Activated CD4-positive, alpha-beta T cell treated with anti-CD3 and anti-CD28 coated beads for 4 hours (primary cell): ENCODE data around the gene CEP78.
"Not testable (repeated sequence)": the region's sequence is repeated elsewhere in the genome, so short reads cannot be mapped to it uniquely, and the experiment has no call there.

Experiments
- DNase-seq, 2 donors: peaks; one replicate each; pipeline ENCODE4 v3.0.0-alpha.2; 2020

Gene CEP78

DNA sequence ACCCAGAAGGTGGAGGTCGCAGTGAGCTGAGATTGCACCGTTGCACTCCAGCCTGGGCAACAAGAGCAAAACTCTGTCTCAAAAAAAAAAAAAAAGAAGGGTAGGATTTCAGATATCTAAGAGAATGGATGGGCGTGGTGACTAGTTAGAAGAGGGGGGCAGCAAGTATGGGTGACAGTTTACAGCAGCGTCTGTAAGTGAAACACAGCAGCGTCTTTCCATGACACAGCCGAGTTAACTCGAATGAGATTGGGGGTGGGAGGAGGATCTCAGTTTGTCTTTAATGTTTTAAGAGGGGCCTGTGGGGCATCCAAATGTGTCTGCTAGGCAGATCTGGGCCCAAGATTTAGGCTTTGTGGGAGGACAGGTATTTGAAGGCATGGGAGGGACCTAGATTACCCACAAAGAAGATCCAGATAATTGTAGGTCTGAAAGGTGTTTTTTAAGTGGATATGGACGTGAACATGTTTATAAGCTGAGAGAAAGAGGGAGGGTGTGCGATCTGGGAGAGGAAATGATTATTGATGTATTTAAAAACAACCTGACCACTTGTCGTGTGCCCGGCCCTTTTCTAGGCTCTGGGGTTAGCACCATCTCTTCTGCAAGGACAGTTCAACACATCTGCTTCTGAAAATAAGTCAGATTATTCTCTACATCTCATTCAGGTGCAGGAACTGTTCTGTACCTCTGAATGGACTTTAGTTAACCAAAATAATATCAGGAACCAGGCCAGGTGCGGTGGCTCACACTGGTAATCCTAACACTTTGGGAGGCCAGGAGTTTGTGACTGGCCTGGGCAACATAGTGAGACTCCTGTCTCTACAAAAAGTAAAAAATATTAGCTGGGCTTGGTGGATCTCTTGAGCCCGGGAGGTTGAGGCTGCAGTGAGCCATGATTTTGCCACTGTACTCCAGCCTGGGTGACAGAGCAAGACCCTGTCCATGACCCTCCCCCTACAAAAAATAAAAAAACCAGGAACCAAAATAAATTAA is 2.5 kb downstream of the CEP78 start:
- no peak for DNase-seq

DNA sequence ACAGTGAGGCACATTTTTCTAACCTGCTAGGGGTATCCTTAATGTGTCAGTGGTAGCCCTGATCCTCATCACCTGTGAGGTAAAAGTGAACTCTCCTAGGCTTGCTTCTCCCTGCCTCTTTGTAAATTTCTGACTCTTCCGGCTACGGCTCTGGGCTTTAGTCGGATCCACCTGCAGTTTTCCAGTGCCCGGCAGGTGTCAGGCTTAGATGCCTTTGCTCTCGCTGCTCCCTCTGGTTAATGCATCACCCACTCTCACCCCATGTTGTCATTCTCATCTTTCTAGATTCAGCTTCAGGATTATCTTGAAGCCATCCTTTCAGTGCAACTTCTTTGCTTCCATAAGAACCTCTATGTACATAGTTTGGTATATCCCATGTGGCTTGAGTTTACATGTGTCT is 3.6 kb downstream of the CEP78 start:
- DNase-seq = no peak

DNA sequence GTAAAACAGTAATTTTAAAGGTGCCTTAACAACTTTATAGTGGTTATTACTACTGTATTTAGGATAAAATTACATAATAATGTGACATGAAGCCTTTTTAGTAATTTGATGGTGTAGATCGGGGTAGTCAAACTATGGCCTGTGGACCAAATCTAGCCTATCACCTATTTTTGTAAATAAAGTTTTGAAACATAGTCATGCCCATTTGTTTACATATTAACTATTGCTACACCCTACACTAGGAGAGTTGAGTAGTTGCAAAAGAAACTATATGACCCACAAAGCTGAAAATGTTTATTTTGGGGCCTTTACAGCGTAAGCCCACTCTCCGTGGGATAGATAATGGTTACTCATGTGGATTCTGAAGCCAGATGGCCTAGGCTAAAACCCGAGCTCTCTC is 6.2 kb downstream of the CEP78 start:
- no peak for DNase-seq

DNA sequence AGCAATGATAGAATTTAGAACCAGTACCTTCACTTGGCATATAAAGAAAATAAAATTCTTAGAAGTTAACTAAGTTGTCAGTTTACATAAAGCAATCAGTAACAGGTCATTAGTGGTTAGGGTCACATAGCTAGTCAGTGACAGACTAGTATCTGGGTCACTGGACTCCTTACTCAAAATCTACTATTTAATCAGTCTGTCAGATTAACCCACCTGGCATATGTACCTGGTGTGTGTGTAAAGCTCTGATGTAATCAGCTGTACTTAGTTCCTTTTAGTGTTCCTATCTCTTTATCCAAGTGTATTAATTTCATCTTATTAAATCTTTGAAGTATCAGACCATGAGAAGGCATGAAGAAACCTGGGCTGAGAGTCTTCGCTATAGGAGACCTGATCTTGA is 7.3 kb downstream of the CEP78 start:
- no peak for DNase-seq

DNA sequence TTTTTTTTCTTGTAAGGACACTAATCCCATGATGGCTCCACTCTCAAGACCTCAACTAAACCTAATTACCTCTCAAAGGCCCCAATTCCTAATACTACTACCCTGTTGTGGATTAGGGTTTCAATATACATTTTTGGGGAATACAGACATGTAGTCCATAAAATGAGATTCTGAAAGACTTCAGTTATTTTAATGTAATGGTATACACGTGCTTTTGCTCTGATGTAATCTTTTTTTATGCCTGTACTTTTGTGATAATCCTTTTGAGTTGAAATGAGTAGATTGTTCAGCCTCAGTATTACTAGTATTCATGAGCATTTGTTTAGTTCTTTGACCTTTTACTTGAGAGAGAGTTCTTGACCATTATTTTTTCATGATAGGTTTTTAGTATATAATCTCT is 9.5 kb downstream of the CEP78 start:
- DNase-seq = no peak

DNA sequence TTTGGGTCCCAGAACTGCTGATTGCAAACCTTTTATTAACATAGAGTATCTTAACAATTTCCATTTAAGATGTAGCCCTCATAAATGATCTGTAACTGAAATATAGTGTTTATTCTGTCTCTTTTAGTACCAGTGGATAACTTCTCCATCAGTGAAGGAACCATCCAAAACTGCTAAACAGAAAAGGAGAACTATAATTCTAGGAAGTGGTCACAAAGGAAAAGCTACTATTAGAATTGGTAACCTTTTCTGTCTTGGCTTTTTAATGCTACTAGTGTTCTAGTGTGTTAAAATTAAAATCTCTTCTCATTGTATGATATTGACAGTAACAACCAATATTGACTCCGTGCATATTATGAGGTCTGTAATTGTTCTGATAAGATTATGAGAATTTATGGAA is 12.8 kb downstream of the CEP78 start:
- no peak for DNase-seq

DNA sequence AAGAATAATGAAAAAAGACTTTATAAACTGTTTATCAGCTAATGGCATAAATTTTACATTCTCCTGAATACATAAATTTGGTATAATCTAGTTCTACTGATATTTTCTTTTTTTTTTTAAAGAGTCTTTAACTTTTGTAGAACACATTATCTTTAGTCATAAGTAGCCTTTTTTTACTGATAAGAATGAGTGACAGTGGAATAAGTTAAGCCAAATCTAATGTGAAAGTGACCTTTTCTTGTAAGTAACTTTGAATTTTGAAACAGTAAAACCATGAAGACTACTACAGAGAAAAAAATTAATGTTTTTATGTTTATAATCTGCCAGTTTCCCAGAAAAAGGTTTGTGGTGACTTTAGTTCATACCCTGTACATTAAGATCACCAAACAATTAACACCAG is 13.7 kb downstream of the CEP78 start:
- DNase-seq = no peak

DNA sequence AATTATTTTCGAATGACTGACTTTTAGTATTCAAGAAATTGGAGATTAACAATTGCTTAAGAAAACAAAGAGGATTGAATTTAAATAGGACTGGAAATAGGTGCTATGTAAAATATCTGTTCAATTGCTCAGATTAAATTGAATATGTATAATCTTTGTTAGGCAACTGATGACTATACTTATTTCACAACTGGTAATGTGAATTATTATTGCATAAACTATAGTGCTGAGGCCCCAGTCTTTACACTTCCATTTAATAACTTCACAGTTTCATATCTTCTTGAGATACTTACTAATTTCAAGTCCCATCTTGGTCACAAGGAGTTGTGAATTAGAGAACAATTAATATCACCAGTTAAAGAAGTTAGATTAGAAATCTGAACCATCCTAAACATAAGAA is 16.7 kb downstream of the CEP78 start:
- DNase-seq = no peak

DNA sequence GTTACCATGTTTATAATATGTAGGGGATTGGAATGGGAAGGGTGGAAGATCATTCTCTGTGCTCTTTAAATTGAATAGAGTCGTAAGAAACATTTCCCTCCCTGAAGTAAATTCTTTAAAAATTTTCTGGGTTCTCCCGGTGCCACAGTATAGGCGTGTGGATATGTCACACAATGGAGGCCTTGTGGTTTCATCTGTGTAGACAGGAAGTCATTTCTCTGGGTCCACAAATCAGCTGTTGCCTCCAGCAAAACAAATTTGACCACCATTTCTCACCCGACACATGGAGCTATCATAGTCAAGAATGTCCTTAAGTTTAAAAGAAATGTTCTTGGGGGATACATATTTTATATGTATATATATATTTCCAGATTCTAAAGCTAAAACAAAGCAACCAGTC is 17.4 kb downstream of the CEP78 start:
- no peak for DNase-seq

DNA sequence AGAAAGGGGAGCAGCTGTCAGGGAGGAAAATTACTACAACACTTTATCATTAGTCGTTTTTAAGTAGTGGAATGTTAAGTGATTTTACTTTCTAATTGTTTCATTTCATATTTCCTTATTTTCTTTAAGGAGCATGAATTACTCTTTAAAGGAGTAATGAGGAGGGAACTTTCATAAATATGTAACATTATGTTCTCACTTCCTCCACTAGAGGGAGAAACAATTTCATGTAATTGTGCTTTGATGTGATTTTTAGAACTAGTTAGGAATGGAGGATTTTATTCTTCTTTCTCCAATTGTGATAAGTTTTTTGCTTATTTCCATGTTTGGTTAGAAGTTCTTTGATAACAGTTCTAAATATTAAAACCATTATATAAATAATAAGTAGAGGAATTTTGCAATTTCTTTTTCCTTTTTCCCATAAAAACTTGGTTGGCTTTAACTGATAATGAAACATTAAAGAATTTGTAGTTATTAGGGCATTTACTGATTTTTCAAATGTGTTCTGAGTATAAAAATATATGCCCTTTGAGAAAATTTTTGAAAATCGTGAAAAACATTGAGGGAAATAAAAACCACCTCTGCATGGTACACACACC is 25.6 kb downstream of the CEP78 start:
- no peak for DNase-seq

DNA sequence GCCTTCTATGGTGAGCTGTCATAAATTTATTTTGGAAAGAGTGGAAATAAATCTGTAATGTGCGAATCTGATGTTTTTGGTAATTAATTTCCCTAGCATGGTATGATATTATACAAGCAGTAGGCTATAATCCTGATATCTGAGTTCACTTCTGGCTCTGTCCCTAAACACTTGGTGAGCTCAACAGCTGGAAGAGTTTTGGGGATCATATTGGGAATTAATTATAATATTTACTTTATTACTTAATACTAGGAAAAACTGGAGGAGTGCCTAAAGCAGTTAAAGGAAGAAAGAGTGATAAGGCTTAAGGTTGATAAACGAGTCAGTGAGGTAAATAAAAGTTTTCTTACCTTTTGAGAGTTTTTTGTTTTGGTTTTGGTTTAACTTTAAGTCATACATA is 26.8 kb downstream of the CEP78 start:
- DNase-seq = no peak

DNA sequence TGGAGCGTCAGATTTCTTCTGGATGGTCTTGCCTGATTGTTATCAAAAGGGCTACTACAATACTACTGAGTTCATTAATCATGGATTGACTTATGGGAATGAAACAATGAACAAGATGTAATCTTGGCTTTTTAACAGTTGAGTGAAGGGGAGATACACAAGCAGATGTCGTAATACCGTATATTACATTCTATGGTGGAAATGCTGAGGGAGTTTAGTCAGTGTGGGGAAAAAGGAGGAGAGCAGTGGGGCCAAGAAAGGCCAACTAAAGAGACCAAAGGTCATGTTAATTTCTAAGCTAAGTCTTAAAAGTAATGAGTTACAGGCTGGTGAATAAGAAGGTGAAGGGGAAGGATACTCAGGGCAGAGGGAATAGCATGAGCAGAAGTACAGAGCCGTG is 32.0 kb downstream of the CEP78 start:
- DNase-seq = no peak

DNA sequence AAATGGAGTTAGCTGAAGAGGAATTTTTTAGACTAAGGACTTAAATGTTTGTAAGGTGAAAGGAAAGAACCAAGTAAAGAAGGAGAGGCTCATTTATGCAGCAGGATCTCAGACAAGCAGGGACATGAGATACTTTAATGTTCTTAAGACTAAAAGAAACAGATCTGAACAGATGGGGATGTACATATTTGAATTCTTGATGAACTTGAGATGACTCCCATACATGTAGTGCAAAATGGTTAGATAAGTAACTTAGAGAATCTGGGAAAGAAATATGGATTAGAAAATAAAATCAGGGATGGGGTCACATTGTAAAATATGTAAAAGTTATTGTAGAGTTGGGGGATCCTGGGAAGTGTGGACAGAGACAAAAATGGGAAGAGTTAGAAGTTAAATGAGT is 33.9 kb downstream of the CEP78 start:
- no peak for DNase-seq

DNA sequence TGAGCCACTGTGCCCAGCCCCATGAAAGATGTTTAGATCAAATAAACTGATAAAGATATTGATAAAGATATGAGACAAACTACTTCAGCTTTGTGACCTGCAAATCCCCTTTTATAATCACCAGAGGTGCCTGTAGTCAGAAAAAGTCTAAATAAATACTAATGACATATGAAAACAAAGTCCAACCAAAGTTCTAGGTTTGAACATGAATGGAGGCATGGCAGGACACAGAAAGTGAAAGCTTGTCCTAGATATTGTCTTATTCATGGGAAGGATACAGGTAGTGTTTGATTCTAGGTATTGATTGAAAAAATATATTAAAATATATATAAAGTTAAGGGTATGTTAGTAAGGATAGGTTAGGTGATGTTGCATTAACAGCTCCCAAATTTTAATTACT is 36.4 kb downstream of the CEP78 start:
- no peak for DNase-seq

DNA sequence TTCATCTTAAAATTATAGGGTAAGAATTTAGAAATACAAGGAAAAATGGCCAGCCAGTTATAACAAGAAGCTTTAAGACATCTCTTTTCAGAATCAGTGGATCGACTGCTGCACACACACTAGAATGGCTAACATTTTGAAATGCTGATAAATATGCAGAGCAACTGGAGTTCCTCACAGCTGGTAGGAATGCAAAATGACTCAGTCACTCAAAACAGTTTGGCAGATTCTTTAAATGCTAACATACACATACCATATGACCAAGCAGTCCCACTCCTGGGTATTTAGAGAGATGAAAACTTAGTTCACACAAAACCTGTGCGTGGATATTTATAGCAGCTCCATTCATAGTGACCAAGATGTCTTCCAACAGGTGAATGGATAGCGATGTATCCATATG is 37.9 kb downstream of the CEP78 start:
- DNase-seq = no peak

DNA sequence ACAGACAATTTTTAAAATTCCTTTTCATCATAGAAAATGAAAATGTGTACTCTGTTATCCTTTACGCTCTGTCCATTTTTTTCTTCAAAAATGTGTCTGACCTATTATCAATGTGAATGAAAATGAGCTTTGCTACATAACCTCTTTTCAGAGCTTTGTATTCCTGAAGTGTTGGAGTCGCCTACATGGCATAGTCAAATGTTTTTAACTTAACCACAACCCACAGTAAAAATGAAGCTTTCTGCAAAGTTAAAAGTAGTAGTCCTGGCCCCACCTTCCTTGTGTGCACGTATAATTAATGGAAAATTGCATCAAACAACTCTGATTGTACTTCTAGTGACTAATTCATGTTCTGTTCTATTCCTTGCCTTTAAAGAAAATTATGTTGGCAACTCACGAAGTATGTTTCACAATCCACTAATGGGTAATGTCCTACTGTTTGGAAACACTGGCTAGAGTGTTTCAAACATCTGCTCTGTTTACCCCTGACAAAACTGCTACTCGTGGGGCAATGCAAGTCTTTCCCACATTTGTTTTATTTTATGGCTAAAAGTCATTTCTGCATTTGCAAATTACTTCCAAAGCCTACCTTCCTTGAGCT is 42.4 kb downstream of the CEP78 start:
- no peak for DNase-seq

DNA sequence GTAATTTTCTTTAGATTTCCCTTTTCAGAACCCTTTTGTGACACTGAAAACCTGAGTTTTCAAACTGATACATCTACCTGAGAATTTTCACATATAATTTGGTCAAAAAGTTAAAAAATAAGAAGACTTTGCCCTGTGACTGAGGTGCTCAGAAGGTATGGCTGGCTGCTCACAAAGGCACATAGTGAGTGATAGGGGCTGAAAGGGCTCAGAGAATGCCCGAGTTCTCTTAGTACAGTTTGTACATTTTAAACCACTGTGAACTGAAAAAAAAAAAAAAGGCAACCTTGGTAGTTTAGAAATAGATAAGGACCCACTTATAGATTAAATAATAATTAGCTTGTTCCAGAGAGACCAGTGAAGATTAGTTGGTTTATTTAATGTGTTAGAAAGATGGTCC is 42.9 kb downstream of the CEP78 start:
- no peak for DNase-seq

DNA sequence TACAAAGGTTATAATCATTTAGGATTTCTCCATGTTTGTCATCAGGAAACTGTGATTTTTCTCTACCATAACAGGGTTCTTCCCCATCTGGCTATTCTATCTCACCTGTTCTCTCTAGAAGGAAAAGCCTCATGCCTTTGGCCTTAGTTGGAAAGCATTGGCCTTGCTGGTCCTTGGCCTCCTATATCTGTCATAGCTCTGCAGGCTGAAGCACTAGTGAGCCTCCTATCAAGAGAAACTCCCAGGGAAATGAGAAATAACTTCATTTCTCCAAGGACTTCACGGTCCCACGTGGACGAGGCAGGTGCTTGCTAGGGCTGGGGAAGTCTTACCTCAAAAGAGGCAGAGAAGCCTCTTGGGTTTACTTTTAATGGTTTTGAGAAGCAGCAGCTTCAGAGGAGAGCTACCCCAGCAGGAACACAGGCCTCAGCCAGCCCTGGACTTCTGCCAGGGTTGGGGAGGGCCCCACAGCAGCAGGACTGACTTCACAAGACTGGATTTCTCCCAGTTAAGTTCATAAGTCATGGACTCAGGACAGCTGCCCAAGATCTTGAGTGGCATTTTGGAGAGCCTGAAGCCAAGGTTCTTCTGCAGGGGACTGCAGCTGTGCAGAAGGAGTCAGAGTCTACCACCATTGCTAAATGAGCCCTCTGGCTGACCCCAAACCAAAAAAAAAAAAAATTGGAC is 45.2 kb downstream of the CEP78 start:
- no peak for DNase-seq

DNA sequence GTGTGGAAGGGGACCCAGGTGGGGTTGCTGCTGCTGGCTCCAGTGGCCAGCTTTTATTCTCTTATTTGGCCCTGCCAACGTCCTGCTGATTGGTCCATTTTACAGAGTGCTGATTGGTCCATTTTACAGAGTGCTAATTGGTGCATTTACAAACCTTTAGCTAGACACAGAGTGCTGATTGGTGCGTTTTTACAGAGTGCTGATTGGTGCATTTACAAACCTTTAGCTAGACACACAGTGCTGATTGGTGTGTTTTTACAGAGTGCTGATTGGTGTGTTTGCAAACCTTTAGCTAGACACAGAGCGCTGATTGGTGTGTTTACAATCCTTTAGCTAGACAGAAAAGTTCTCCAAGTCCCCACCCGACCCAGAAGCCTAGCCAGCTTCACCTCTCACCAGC is 48.3 kb downstream of the CEP78 start:
- DNase-seq = not testable (repeated sequence)

DNA sequence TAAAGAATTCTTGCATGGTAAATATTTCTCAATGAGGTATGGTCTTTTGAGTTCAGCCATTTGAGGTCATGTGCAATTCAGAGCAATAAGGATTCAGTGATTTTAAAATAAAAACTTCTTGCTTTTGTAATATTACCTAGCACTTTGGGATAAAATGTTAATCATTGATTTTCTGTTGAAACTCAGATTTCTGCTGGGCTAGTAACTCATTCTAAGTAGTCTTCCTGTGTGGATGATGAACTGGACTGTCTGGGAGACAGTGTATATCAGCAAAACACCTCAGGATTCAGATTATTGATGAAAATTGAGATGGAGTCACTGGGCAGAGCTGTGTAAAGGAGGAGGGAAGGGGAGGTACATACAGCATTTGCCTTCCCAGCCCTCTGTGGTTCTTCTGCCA is 50.2 kb downstream of the CEP78 start:
- DNase-seq = no peak

DNA sequence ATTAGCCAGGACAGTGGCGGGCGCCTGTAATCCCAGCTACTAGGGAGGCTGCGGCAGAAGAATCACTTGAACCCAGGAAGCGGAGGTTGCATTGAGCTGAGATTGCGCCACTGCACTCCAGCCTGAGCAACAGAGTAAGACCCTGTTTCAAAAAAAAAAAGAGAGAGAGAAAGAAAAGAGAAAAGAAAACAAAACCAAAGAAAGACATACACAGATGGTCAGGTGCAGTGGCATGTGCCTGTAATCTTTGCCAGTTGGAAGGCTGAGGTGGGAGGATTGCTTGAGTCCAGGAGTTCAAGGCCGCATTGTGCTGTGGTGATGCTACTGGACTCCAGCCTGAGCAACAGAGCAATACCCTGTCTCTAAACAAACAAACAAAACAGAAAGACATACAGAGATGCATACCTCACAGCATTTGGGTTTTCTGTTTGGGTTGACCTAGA is 51.1 kb downstream of the CEP78 start:
- DNase-seq = no peak

DNA sequence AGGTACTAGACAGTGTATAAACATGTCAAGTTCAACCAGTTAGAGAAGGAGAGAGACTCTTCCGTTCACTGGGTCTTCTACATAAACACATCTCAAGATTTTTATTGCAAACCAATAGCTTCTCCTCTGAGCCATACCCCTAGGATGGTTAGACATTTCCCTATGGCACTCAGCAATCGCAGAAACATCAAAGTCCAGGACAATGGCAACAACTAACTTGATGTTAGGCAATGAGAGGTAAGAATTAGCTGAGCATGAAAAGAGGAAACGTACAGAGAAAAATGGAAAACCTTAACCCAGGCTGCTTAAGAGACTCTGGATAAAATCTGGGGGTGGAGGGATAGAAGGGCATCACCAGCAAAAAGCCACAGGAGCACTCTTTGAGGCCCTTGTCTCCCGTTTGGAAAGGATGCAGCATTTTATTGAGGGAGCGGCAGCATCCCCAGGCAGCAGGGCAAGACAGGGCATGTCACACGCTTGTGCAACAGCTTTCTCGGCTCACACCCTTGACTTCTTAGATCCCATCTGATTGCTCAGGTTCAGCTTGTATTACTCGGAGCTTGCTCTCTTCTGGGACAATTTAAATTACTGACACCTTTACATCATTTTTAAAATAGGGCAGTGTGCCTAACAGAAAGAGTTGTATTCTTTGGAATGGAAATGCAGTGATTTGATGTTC is 52.5 kb downstream of the CEP78 start:
- DNase-seq = no peak

DNA sequence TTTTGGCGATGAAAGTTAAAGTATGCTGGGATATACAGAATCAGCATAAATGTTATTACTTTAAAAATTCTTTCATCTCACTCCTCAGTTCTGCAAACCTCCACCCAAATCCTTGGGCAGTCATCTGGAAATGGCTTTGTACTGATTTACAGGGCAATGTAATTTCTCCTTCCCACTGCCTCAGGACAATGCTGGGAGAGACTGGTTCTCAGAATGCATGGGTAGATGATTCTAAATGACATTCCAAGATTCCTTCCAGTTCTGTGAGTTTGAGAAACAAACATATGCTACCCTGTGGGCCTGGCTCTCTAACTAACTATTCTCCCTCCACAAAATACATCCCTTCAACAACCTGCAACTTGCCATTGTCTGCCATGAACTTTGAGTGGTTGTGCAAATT is 53.6 kb downstream of the CEP78 start:
- DNase-seq = no peak
